Loucy (cell line): ENCODE data around the gene SUN5.
A peak's percentile ranks its signal among the peaks of the same experiment; 100 is the strongest.

Source experiments
- H2AFZ ChIP-seq: fragments of 200-600 bp; sonication (generic); 2 replicates; pipeline ENCODE4 v1.6.0; 2016; ENCODE audit warnings: antibody characterized with exemption, mild to moderate bottlenecking, low read length, moderate library complexity
- H3F3A ChIP-seq: fragments of 200-600 bp; 2 replicates; pipeline ENCODE4 v1.6.0; 2016; ENCODE audit warnings: antibody characterized with exemption, low read depth, mild to moderate bottlenecking
- H3K27me3 ChIP-seq: fragments of 200-600 bp; sonication (generic); 2 replicates; pipeline ENCODE4 v1.6.1; 2014; ENCODE audit warnings: low read length, mild to moderate bottlenecking; ENCODE audit not compliant: insufficient read depth, poor library complexity, severe bottlenecking
- H3K36me3 ChIP-seq: fragments of 200-600 bp; sonication (generic); 2 replicates; pipeline ENCODE4 v1.6.1; 2016; ENCODE audit warnings: low read length; ENCODE audit not compliant: insufficient read depth
- H3K4me1 ChIP-seq: fragments of 200-600 bp; sonication (generic); 2 replicates; pipeline ENCODE4 v1.5.1; 2014; ENCODE audit warnings: low read length, mild to moderate bottlenecking; ENCODE audit not compliant: insufficient read depth, poor library complexity, severe bottlenecking
- H3K4me2 ChIP-seq: fragments of 200-600 bp; sonication (generic); 2 replicates; pipeline ENCODE4 v1.6.0; 2014; ENCODE audit warnings: antibody characterized with exemption, low read length, low read depth, mild to moderate bottlenecking; ENCODE audit not compliant: poor library complexity, severe bottlenecking
- H3K4me3 ChIP-seq: fragments of 200-600 bp; sonication (generic); 2 replicates; pipeline ENCODE4 v1.5.1; 2014; ENCODE audit warnings: low read length, mild to moderate bottlenecking, mixed read lengths; ENCODE audit not compliant: poor library complexity, severe bottlenecking
- H3K79me2 ChIP-seq: fragments of 200-600 bp; sonication (generic); 2 replicates; pipeline ENCODE4 v1.6.1; 2014; ENCODE audit warnings: low read length; ENCODE audit not compliant: insufficient read depth
- H3K9ac ChIP-seq: fragments of 200-600 bp; sonication (generic); 2 replicates; pipeline ENCODE4 v1.6.0; 2014; ENCODE audit warnings: mild to moderate bottlenecking, low read depth, low read length, moderate library complexity; ENCODE audit not compliant: poor library complexity, severe bottlenecking
- H3K9me2 ChIP-seq: fragments of 200-600 bp; sonication (generic); replicated peaks from 2 replicates; pipeline ENCODE4 v1.6.1; 2016; ENCODE audit warnings: low read depth, low read length, mixed read lengths
- H3K9me3 ChIP-seq: fragments of 200-600 bp; sonication (generic); 2 replicates; pipeline ENCODE4 v1.6.1; 2014; ENCODE audit warnings: mild to moderate bottlenecking, antibody characterized with exemption, low read length, low read depth; ENCODE audit not compliant: insufficient read depth
- H4K20me1 ChIP-seq: fragments of 200-600 bp; sonication (generic); 2 replicates; pipeline ENCODE4 v1.6.0; 2014; ENCODE audit warnings: antibody characterized with exemption, low read length, mild to moderate bottlenecking; ENCODE audit not compliant: insufficient read depth, poor library complexity, severe bottlenecking
- CTCF ChIP-seq: fragments of 200-600 bp; sonication (generic); conservative IDR thresholded peaks from 2 replicates; pipeline ENCODE4 v1.5.1; 2014; ENCODE audit warnings: mild to moderate bottlenecking, antibody characterized with exemption, low read length
- EZH2phosphoT487 ChIP-seq: fragments of 200-600 bp; IDR thresholded peaks from 2 replicates; pipeline ENCODE4 v1.6.1; 2018; ENCODE audit warnings: antibody characterized with exemption, mild to moderate bottlenecking, moderate library complexity, borderline replicate concordance

Gene SUN5

DNA sequence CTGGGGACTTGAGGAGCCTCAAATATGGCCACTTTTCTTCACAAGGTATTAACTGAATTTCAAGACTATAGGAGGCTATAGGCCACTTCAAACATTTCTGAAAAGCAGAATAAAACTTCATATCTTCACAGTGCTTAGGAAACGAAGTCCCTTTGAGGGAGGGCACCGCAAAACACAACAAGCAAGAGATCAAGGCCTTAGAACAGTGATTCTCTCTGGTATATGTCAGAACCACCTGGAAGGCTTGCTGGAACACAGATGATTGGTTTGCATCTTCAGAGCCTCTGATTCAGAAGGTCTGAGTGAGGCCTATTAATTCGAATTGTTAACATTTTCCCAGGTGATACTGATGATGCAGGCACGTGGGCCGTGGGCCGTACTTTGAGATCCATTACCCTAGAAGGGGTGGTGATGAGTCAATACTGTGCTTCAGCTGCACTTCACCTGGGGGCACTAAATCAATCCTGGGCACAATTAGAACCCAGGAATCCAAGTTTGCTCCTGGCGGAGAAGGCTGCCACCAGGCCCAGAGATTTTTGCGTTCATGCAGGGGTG, 10.7 kb downstream of the SUN5 start:
- Histone ChIP-seq H3K9me2 (no peaks in the 10 kb centered on the region), H3K9ac (no peak overlapping the region), H3K27me3 (no peaks in the 10 kb centered on the region), H3F3A (no peaks in the 10 kb centered on the region), H3K4me3 (no peak overlapping the region), H3K36me3 (no peaks in the 10 kb centered on the region), H4K20me1 (no peaks in the 10 kb centered on the region), H3K79me2 (no peaks in the 10 kb centered on the region), H2AFZ (no peak overlapping the region), H3K9me3 (peaks cover 9% of the 10 kb centered on the region; the same call in 1 of the 2 replicates), H3K4me2 (no peak overlapping the region), H3K4me1 (peaks cover 24% of the 10 kb centered on the region)
- TF ChIP-seq EZH2phosphoT487 (no peak), CTCF (no peak)

DNA sequence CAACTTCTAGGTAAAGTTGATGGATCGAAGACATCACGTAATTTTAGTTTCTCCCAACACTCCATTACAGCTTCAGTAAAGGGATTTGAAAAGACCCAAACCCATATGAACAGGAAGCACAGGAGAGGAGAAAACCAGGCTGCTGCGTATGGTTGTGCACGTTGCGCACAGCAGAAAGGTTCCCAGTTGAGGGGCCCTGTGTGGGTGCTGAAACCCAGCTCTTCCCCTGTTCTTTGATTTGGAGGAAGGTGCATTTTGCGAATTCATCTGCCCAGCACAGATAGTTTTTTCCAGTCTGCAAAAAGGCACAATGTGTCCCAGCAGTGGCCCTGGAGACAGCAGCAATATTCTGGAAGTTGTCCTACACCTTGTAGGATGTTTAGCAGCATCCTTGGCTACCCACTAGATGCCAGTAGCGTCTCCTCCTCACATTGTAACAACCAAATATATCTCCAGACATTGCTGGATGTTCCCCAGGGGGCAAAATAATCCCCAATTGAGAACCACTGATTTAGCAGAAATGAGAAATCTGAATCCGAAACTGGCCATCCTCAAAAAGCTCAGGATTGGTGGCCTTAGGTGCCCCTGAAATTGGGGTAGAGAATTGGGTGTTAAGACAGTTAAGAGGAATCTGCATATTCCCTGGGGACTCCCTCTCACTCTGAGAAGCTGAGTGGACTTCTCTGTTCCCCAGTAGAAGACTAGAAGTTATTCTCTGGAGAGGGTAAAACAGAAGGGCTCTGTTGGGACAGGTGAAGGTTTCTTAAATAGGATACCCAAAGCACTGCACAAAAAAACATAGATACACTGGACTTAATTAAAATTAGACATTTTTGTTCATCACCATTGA, 12.2 kb downstream of the SUN5 start:
- Histone ChIP-seq H3K4me3 (no peak overlapping the region), H3K27me3 (no peaks in the 10 kb centered on the region), H3K36me3 (no peaks in the 10 kb centered on the region), H3K4me1 (peaks cover 24% of the 10 kb centered on the region), H3K79me2 (no peaks in the 10 kb centered on the region), H2AFZ (no peak overlapping the region), H3F3A (no peaks in the 10 kb centered on the region), H3K9me3 (peaks cover 9% of the 10 kb centered on the region; the same call in 1 of the 2 replicates), H4K20me1 (no peaks in the 10 kb centered on the region), H3K9me2 (no peaks in the 10 kb centered on the region), H3K9ac (peak overlapping the region; percentile 29), H3K4me2 (peak overlapping the region; percentile 45)
- TF ChIP-seq CTCF (peak; percentile 33; the same call in 1 of the 2 replicates), EZH2phosphoT487 (no peak)

DNA sequence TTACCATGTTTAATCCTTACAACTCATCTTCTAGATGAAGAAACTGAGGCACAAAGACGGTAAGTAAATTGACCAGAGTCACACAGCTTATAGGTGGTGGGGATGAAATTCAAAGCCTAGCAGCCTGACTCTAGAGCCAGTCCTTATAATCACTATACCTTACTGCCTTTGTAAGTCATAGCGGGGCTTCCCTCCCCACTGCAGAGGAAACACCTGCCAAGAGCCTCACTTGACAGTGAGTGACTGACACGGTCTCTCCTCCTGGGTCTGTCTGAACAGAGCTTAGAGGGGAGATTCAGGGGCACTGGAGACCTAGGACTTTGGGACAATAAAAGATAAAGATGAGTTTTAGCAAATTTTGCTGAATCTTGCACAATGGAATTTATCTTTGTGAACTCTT, 12.8 kb downstream of the SUN5 start:
- H3K9me3 ChIP-seq, result peaks cover 9% of the 10 kb centered on the region; the same call in 1 of the 2 replicates
- H3K4me1 ChIP-seq, result peaks cover 24% of the 10 kb centered on the region
- no peaks in the 10 kb centered on the region for H3K9me2 ChIP-seq
- no peak overlapping the region for H2AFZ ChIP-seq
- no peak for TF ChIP-seq CTCF
- TF ChIP-seq EZH2phosphoT487, result no peak
- H3K79me2 ChIP-seq, result no peaks in the 10 kb centered on the region
- H3K27me3 ChIP-seq, result no peaks in the 10 kb centered on the region
- H3K4me3 ChIP-seq, result no peak overlapping the region
- H3K4me2 ChIP-seq, result peak overlapping the region; percentile 45
- H4K20me1 ChIP-seq, result no peaks in the 10 kb centered on the region
- H3K36me3 ChIP-seq, result no peaks in the 10 kb centered on the region
- no peaks in the 10 kb centered on the region for H3F3A ChIP-seq
- peak overlapping the region; percentile 29 for H3K9ac ChIP-seq
